Measurements from ENCODE around the gene DSP. TPM values are rescaled to one million over a fixed set of nuclear protein-coding genes. Genes with fewer than 3 reads are reported as not detected.

The DSP gene
- total RNA-seq, 4 donors from 2014 or later = 56.9 to 243 (median 187) TPM

GRCh38 chr6:7561153-7561964 is 19.9 kb downstream of the DSP start:
- Histone ChIP-seq H3K27ac (peak overlapping the region in 3 of 4 donors; percentile 28 to 89 (median 79)), H3K4me1 (no peaks in the 10 kb centered on the region), H3K36me3 (peaks cover 0 to 57% (median 0%) of the 10 kb centered on the region in 3 donors), H3K27me3 (no peaks in the 10 kb centered on the region), H3K9me3 (no peaks in the 10 kb centered on the region), H3K4me3 (peak overlapping the region in 2 of 4 donors; percentile 26 to 30)
- TF ChIP-seq POLR2A (IDR thresholded peaks at IDR 0.05) = peak in 1 of 2 donors; percentile 72
- no peak for TF ChIP-seq CTCF (IDR thresholded peaks at IDR 0.05)
- peak in 2 of 3 donors; percentile 87 to 89 for DNase-seq

GRCh38 chr6:7562769-7563168 is 21.3 kb downstream of the DSP start:
- no peak overlapping the region for H3K4me3 ChIP-seq
- H3K27ac ChIP-seq = no peak overlapping the region
- no peak for TF ChIP-seq CTCF (IDR thresholded peaks at IDR 0.05)
- TF ChIP-seq POLR2A (IDR thresholded peaks at IDR 0.05) = no peak
- H3K4me1 ChIP-seq = no peaks in the 10 kb centered on the region
- peaks cover 0 to 65% (median 0%) of the 10 kb centered on the region in 3 donors for H3K36me3 ChIP-seq
- no peak for DNase-seq
- H3K27me3 ChIP-seq = no peaks in the 10 kb centered on the region
- H3K9me3 ChIP-seq = no peaks in the 10 kb centered on the region

- no peak for DNase-seq
- Histone ChIP-seq H3K4me1 (no peaks in the 10 kb centered on the region), H3K27ac (no peak overlapping the region), H3K9me3 (no peaks in the 10 kb centered on the region), H3K36me3 (peaks cover 0 to 88% (median 0%) of the 10 kb centered on the region in 3 donors), H3K4me3 (no peak overlapping the region), H3K27me3 (no peaks in the 10 kb centered on the region)
- TF ChIP-seq POLR2A (IDR thresholded peaks at IDR 0.05) (no peak), CTCF (IDR thresholded peaks at IDR 0.05) (no peak)
Measured at GRCh38 chr6:7566107-7566506, 24.6 kb downstream of the DSP start.

GRCh38 chr6:7566617-7567173 is 25.2 kb downstream of the DSP start:
- peak in 2 of 6 experiments; percentile 13 to 19 for TF ChIP-seq CTCF (IDR thresholded peaks at IDR 0.05)
- no peak for TF ChIP-seq POLR2A (IDR thresholded peaks at IDR 0.05)
- H3K4me3 ChIP-seq = no peak overlapping the region
- no peak overlapping the region for H3K27ac ChIP-seq
- DNase-seq = no peak
- H3K4me1 ChIP-seq = no peaks in the 10 kb centered on the region
- no peaks in the 10 kb centered on the region for H3K27me3 ChIP-seq
- no peaks in the 10 kb centered on the region for H3K9me3 ChIP-seq
- peaks cover 0 to 93% (median 0%) of the 10 kb centered on the region in 3 donors for H3K36me3 ChIP-seq

GRCh38 chr6:7568021-7568420 is 26.6 kb downstream of the DSP start:
- no peak overlapping the region for H3K4me3 ChIP-seq
- TF ChIP-seq CTCF (IDR thresholded peaks at IDR 0.05) = no peak
- no peak for TF ChIP-seq POLR2A (IDR thresholded peaks at IDR 0.05)
- H3K36me3 ChIP-seq = peaks cover 0 to 96% (median 0%) of the 10 kb centered on the region in 3 donors
- no peaks in the 10 kb centered on the region for H3K9me3 ChIP-seq
- H3K27me3 ChIP-seq = no peaks in the 10 kb centered on the region
- no peak overlapping the region for H3K27ac ChIP-seq
- no peak for DNase-seq
- H3K4me1 ChIP-seq = no peaks in the 10 kb centered on the region
